Ectodermal cell (in vitro differentiated cells): ENCODE measurements around the gene QTRT2.

Experiments used
- H3K27ac ChIP-seq: 2 replicates; pipeline ENCODE4 v1.7.0; 2013; ENCODE audit warnings: mild to moderate bottlenecking, low read depth, low read length; ENCODE audit not compliant: insufficient read depth, poor library complexity, severe bottlenecking
- H3K27me3 ChIP-seq: 2 replicates; pipeline ENCODE4 v1.7.0; 2013; ENCODE audit warnings: mild to moderate bottlenecking, low read length; ENCODE audit not compliant: insufficient read depth, control insufficient read depth, poor library complexity, severe bottlenecking
- H3K36me3 ChIP-seq: one replicate; pipeline ENCODE4 v1.7.0; 2013; ENCODE audit warnings: low read length; ENCODE audit not compliant: control insufficient read depth, insufficient read depth
- H3K4me1 ChIP-seq: one replicate; pipeline ENCODE4 v1.7.0; 2013; ENCODE audit warnings: low read length; ENCODE audit not compliant: control insufficient read depth, insufficient read depth
- H3K4me3 ChIP-seq: 2 replicates; pipeline ENCODE4 v1.7.0; 2013; ENCODE audit warnings: low read depth, low read length, control low read depth; ENCODE audit not compliant: insufficient read depth
- H3K9me3 ChIP-seq: 2 replicates; pipeline ENCODE4 v1.7.0; 2013; ENCODE audit warnings: mild to moderate bottlenecking, low read length, moderate library complexity; ENCODE audit not compliant: control insufficient read depth
- WGBS, 2 experiments: methylation state at CpG; one replicate each; pipeline ENCODE4 v1.1.7; 2013; ENCODE audit warnings: missing lambda C conversion rate in 2 of 2; 5-methylcytosine and 5-hydroxymethylcytosine counted together

Gene QTRT2

GRCh38 chr3:114076711-114077110, 20.2 kb downstream of the QTRT2 start:
- no peak overlapping the region for H3K4me3 ChIP-seq
- 93 to 94% methylated on average over 6 of the region's 6 CpGs for WGBS, 2 experiments
- H3K27ac ChIP-seq = no peak overlapping the region
- H3K36me3 ChIP-seq = peaks cover 36% of the 10 kb centered on the region
- H3K27me3 ChIP-seq = no peaks in the 10 kb centered on the region
- no peaks in the 10 kb centered on the region for H3K9me3 ChIP-seq
- no peaks in the 10 kb centered on the region for H3K4me1 ChIP-seq

GRCh38 chr3:114078126-114078525, 21.6 kb downstream of the QTRT2 start:
- no peak overlapping the region for H3K27ac ChIP-seq
- H3K4me1 ChIP-seq = no peaks in the 10 kb centered on the region
- peaks cover 36% of the 10 kb centered on the region for H3K36me3 ChIP-seq
- no peaks in the 10 kb centered on the region for H3K9me3 ChIP-seq
- H3K4me3 ChIP-seq = no peak overlapping the region
- H3K27me3 ChIP-seq = no peaks in the 10 kb centered on the region

GRCh38 chr3:114079761-114080160, 23.2 kb downstream of the QTRT2 start:
- Histone ChIP-seq H3K27me3 (no peaks in the 10 kb centered on the region), H3K4me3 (no peak overlapping the region), H3K27ac (no peak overlapping the region), H3K9me3 (no peaks in the 10 kb centered on the region), H3K4me1 (no peaks in the 10 kb centered on the region), H3K36me3 (peaks cover 30% of the 10 kb centered on the region)
- WGBS, 2 experiments = 92 to 95% methylated on average over 5 of the region's 5 CpGs

- Histone ChIP-seq H3K36me3 (peaks cover 30% of the 10 kb centered on the region), H3K4me3 (no peak overlapping the region), H3K27me3 (no peaks in the 10 kb centered on the region), H3K9me3 (no peaks in the 10 kb centered on the region), H3K27ac (no peak overlapping the region), H3K4me1 (no peaks in the 10 kb centered on the region)
Observed at GRCh38 chr3:114080201-114080600, 23.7 kb downstream of the QTRT2 start.

GRCh38 chr3:114081037-114081436, 24.5 kb downstream of the QTRT2 start:
- H3K9me3 ChIP-seq = no peaks in the 10 kb centered on the region
- no peaks in the 10 kb centered on the region for H3K4me1 ChIP-seq

GRCh38 chr3:114083112-114083511, 26.6 kb downstream of the QTRT2 start:
- H3K4me3 ChIP-seq = no peak overlapping the region
- no peaks in the 10 kb centered on the region for H3K4me1 ChIP-seq
- no peaks in the 10 kb centered on the region for H3K9me3 ChIP-seq
- no peak overlapping the region for H3K27ac ChIP-seq
- H3K36me3 ChIP-seq = peaks cover 29% of the 10 kb centered on the region
- no peaks in the 10 kb centered on the region for H3K27me3 ChIP-seq
- 97 to 99% methylated on average over 1 to 2 of the region's 2 CpGs for WGBS, 2 experiments

More at GRCh38 chr3:114081037-114081436, 24.5 kb downstream of the QTRT2 start:
- H3K36me3 ChIP-seq = peaks cover 33% of the 10 kb centered on the region
- H3K4me3 ChIP-seq = no peak overlapping the region
- H3K27ac ChIP-seq = no peak overlapping the region
- H3K27me3 ChIP-seq = no peaks in the 10 kb centered on the region

GRCh38 chr3:114086356-114086755, 29.8 kb downstream of the QTRT2 start:
- no peaks in the 10 kb centered on the region for H3K9me3 ChIP-seq
- WGBS, 2 experiments = 92 to 95% methylated on average over 2 of the region's 2 CpGs
- H3K4me1 ChIP-seq = peaks cover 5% of the 10 kb centered on the region
- no peak overlapping the region for H3K4me3 ChIP-seq
- H3K27me3 ChIP-seq = no peaks in the 10 kb centered on the region
- H3K36me3 ChIP-seq = peaks cover 23% of the 10 kb centered on the region
- H3K27ac ChIP-seq = no peak overlapping the region

GRCh38 chr3:114089675-114090074, 33.1 kb downstream of the QTRT2 start:
- Histone ChIP-seq H3K4me1 (peaks cover 11% of the 10 kb centered on the region), H3K9me3 (no peaks in the 10 kb centered on the region), H3K27ac (no peak overlapping the region), H3K36me3 (peaks cover 19% of the 10 kb centered on the region), H3K27me3 (no peaks in the 10 kb centered on the region), H3K4me3 (no peak overlapping the region)

- Histone ChIP-seq H3K27me3 (no peaks in the 10 kb centered on the region), H3K4me1 (peaks cover 11% of the 10 kb centered on the region), H3K27ac (no peak overlapping the region), H3K4me3 (no peak overlapping the region), H3K9me3 (no peaks in the 10 kb centered on the region), H3K36me3 (no peaks in the 10 kb centered on the region)
- WGBS, 2 experiments = 77 to 80% methylated on average over 13 of the region's 13 CpGs
Observed at GRCh38 chr3:114092151-114093015, 35.8 kb downstream of the QTRT2 start.

GRCh38 chr3:114093016-114093380, 36.5 kb downstream of the QTRT2 start:
- no peak overlapping the region for H3K4me3 ChIP-seq
- no peak overlapping the region for H3K27ac ChIP-seq
- no peaks in the 10 kb centered on the region for H3K9me3 ChIP-seq
- no peaks in the 10 kb centered on the region for H3K27me3 ChIP-seq
- H3K36me3 ChIP-seq = no peaks in the 10 kb centered on the region
- WGBS, 2 experiments = 88 to 90% methylated on average over 3 of the region's 3 CpGs
- H3K4me1 ChIP-seq = peaks cover 11% of the 10 kb centered on the region
